Uterus (tissue), 2 donors: Measurements from ENCODE around the gene DFFA.

ENCODE experiments used
- POLR2A ChIP-seq, 2 donors: fragments of 450-650 bp; IDR thresholded peaks; one replicate each; pipeline ENCODE4 v1.6.1; 2016; ENCODE audit warnings: antibody characterized with exemption in 2 of 2, mild to moderate bottlenecking in 1 of 2, moderate library complexity in 1 of 2
- TF ChIP-seq, protein P1 (sequence below), 4 experiments: fragments of 200-600 bp in 2 of 4; fragments of 450-650 bp in 2 of 4; sonication (generic) in 2 of 4; IDR thresholded peaks; one replicate each; pipeline ENCODE4 v1.5.1; 2016 to 2019; ENCODE audit warnings: antibody characterized with exemption in 4 of 4, mild to moderate bottlenecking in 2 of 4, moderate library complexity in 1 of 4

DNA sequence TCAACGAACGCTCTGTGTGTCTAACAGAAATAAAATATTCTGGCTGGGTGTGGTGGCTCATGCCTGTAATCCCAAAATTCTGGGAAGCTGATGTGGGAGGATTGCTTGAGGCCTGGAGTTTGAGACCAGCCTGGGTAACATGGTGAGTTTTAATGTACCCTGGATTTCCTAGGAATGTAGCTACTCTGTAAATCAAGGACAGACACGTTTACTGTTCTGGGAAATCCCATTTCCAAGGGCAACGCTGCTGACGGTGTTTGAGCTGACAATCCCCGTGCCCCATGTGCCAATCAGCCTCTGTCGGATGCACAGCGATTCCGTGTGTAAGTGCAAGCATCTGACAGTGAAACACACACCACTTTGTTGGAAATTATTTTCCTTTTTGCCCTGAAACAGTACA lies 14.5 kb downstream of the DFFA start:
- no peak for TF ChIP-seq POLR2A (IDR thresholded peaks at IDR 0.05)
- TF ChIP-seq, protein P1, sequence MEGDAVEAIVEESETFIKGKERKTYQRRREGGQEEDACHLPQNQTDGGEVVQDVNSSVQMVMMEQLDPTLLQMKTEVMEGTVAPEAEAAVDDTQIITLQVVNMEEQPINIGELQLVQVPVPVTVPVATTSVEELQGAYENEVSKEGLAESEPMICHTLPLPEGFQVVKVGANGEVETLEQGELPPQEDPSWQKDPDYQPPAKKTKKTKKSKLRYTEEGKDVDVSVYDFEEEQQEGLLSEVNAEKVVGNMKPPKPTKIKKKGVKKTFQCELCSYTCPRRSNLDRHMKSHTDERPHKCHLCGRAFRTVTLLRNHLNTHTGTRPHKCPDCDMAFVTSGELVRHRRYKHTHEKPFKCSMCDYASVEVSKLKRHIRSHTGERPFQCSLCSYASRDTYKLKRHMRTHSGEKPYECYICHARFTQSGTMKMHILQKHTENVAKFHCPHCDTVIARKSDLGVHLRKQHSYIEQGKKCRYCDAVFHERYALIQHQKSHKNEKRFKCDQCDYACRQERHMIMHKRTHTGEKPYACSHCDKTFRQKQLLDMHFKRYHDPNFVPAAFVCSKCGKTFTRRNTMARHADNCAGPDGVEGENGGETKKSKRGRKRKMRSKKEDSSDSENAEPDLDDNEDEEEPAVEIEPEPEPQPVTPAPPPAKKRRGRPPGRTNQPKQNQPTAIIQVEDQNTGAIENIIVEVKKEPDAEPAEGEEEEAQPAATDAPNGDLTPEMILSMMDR (IDR thresholded peaks at IDR 0.05): no peak
